WERI-Rb-1 (cell line): ENCODE measurements around the gene C1orf185.
"Not testable (repeated sequence)": the region's sequence is repeated elsewhere in the genome, so short reads cannot be mapped to it uniquely, and the experiment has no call there.

Source experiments
- DNase-seq: peaks from one replicate; pipeline ENCODE4 v3.0.0-alpha.2; 2020
- H3K27ac ChIP-seq: fragments of 250-450 bp; sonication (Bioruptor Pico); 2 replicates; pipeline ENCODE4 v1.5.1; 2020; ENCODE audit warnings: mild to moderate bottlenecking, moderate library complexity
- H3K27me3 ChIP-seq: fragments of 250-450 bp; sonication (Bioruptor Pico); 2 replicates; pipeline ENCODE4 v1.5.1; 2021; ENCODE audit warnings: mild to moderate bottlenecking, low read depth, moderate library complexity; ENCODE audit not compliant: insufficient read depth, severe bottlenecking
- H3K36me3 ChIP-seq: fragments of 250-450 bp; sonication (Bioruptor Pico); 2 replicates; pipeline ENCODE4 v1.5.1; 2020; ENCODE audit warnings: mild to moderate bottlenecking, moderate library complexity
- H3K4me3 ChIP-seq: 2 replicates; pipeline ENCODE4 v1.5.1; 2011; ENCODE audit warnings: low read depth, mild to moderate bottlenecking, control low read depth, low read length
- H3K9me3 ChIP-seq: fragments of 250-450 bp; sonication (Bioruptor Pico); 2 replicates; pipeline ENCODE4 v1.5.1; 2021; ENCODE audit warnings: mild to moderate bottlenecking, moderate library complexity; ENCODE audit not compliant: severe bottlenecking
- TF ChIP-seq, protein P1 (sequence below): IDR thresholded peaks from 2 replicates; pipeline ENCODE4 v1.5.1; 2011; ENCODE audit warnings: low read depth, mild to moderate bottlenecking, control low read depth, inconsistent platforms, low read length

The C1orf185 gene

DNA sequence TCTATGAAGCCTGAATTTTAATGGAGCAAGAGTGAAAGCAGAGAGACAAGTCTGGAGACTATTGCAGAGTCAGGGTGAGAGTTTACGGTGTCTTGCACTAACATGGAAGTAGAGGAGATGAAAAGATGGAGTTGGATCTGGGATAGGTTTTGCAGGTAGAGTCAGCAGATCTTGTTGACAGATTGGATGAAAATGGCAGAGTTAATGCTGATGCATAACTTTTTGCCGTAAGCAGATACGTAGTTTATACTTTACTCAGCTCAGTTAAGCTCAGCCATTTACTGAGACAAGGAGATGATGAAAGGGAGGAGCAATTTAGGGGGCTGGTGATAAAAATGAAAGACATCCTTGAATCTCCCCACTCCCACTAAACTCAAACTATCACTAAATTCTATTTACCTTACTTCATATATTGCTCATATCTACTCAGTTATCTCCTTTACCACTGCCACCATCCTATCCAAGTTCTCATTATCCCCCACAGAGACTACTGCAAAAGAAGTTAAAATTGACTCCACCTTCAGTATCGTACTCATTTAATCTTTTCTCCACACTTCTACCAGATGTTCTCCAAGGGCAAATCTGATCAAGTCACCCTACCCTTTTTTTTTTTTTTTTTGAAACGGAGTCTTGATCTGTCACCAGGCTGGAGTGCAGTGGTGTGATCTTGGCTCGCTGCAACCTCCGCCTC, 13.8 kb downstream of the C1orf185 start:
- no peaks in the 10 kb centered on the region for H3K36me3 ChIP-seq
- no peaks in the 10 kb centered on the region for H3K27me3 ChIP-seq
- TF ChIP-seq, protein P1, sequence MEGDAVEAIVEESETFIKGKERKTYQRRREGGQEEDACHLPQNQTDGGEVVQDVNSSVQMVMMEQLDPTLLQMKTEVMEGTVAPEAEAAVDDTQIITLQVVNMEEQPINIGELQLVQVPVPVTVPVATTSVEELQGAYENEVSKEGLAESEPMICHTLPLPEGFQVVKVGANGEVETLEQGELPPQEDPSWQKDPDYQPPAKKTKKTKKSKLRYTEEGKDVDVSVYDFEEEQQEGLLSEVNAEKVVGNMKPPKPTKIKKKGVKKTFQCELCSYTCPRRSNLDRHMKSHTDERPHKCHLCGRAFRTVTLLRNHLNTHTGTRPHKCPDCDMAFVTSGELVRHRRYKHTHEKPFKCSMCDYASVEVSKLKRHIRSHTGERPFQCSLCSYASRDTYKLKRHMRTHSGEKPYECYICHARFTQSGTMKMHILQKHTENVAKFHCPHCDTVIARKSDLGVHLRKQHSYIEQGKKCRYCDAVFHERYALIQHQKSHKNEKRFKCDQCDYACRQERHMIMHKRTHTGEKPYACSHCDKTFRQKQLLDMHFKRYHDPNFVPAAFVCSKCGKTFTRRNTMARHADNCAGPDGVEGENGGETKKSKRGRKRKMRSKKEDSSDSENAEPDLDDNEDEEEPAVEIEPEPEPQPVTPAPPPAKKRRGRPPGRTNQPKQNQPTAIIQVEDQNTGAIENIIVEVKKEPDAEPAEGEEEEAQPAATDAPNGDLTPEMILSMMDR: no peak
- no peak overlapping the region for H3K27ac ChIP-seq
- no peaks in the 10 kb centered on the region for H3K9me3 ChIP-seq
- no peak for DNase-seq
- H3K4me3 ChIP-seq: no peak overlapping the region

DNA sequence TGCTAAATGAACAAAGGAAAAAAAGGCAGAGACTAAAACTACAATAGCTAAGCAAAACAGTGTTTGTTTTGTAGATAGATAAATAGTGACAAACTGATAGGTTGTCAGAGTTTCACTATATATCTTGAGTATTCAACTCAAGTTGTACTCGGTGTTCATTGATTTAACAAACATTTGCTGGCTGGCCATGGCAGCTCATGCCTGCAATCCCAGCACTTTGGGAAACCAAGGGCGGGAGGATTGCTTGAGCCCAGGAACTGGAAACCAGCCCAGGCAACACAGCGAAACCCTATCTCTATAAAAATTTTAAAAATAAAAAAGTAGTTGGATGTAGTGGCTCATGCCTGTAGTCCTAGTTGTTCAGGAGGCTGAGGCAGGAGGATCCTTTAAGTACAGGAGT, 17.3 kb downstream of the C1orf185 start:
- H3K9me3 ChIP-seq: no peaks in the 10 kb centered on the region
- DNase-seq: no peak
- H3K27ac ChIP-seq: no peak overlapping the region
- H3K36me3 ChIP-seq: no peaks in the 10 kb centered on the region
- TF ChIP-seq, protein P1: no peak
- no peaks in the 10 kb centered on the region for H3K27me3 ChIP-seq
- H3K4me3 ChIP-seq: no peak overlapping the region

DNA sequence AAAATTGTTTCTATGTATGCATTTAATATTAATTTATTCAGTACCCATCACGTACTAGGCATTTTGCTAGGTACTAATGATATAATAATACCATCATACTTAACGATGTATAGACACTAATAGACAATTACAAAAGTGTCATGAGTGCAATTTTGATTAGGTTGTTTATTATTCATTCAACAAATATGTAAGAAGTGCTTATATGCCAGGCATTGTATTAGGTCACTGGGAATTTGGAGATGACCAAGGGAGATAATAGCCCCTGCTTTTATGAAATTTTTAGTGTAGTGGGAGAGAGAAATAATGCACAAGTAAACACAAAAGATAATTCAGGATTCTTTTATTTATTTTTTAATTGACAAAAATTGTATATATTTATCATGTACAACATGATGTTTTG, 18.6 kb downstream of the C1orf185 start:
- no peak overlapping the region for H3K4me3 ChIP-seq
- no peaks in the 10 kb centered on the region for H3K36me3 ChIP-seq
- no peaks in the 10 kb centered on the region for H3K27me3 ChIP-seq
- no peak overlapping the region for H3K27ac ChIP-seq
- H3K9me3 ChIP-seq: no peaks in the 10 kb centered on the region
- DNase-seq: no peak
- TF ChIP-seq, protein P1: no peak

DNA sequence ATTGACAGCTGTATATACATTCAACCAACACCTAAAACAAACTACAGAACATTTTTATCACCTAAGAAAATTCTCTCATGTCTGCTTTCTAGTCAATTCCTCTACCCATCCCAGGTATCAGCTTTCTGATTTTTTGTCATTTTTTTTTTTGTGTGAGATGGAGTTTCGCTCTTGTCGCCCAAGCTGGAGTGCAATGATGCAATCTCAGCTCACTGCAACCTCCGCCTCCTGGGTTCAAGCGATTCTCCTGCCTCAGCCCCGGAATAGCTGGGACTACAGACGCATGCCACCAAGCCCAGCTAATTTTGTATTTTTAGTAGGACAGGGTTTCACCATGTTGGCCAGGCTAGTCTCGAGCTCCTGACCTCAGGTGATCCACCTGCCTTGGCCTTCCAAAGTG, 25.1 kb downstream of the C1orf185 start:
- DNase-seq, H3K27me3 ChIP-seq, H3K27ac ChIP-seq, H3K4me3 ChIP-seq, H3K36me3 ChIP-seq, H3K9me3 ChIP-seq: not testable (repeated sequence)

DNA sequence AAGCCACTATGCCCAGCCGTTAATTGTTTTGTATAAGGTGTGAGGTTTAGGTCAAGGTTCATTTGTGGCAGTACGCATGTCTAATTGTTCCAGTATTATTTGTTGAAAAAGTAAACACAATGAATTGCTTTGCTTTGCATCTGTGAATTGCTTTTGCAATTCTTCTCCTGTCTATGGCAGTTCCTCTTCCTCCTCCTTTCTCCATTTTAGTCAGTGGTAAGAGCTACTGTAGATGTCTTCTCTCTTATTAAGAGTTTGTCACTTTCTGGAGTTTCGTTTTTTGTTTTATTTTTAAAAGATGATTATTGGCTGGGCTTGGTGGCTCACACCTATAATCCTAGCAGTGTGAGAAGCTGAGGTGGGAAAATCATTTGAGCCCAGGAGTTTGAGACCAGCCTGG, 29.2 kb downstream of the C1orf185 start:
- TF ChIP-seq, protein P1: no peak
- Histone ChIP-seq H3K27ac (no peak overlapping the region), H3K9me3 (no peaks in the 10 kb centered on the region), H3K4me3 (no peak overlapping the region), H3K27me3 (no peaks in the 10 kb centered on the region), H3K36me3 (no peaks in the 10 kb centered on the region)
- DNase-seq: no peak

DNA sequence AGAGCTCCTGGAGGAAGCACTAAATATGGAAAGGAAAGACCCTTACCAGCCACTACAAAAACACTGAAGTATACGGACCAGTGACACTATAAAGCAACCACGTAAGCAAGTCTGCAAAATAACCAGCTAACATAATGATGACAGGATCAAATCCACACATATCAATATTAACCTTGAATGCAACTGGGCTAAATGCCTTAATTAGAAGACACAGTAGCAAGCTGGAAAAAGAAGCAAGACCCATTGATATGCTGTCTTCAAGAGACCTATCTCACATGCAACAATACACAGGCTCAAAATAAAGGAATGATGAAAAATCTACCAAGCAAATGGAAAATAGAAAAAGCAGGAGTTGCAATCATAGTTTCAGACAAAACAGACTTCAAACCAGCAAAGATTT, 31.0 kb downstream of the C1orf185 start:
- H3K9me3 ChIP-seq: no peaks in the 10 kb centered on the region
- TF ChIP-seq, protein P1: no peak
- no peaks in the 10 kb centered on the region for H3K36me3 ChIP-seq
- no peak for DNase-seq
- no peaks in the 10 kb centered on the region for H3K27me3 ChIP-seq
- H3K27ac ChIP-seq: no peak overlapping the region
- H3K4me3 ChIP-seq: no peak overlapping the region

DNA sequence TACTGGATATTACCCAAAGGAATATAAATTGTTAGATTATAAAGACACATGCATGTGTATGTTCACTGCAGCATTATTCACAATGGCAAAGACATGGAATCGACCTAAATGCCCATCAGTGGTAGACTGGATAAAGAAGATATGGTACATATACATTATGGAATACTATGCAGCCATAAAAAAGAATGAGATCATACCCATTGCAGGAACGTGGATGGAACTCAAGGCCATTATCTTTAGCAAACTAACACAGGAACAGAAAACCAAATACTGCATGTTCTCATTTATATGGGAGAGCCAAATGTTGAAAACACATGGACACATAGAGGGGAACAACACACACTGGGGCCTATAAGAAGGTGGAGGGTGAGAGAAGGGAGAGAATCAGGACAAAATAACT, 35.7 kb downstream of the C1orf185 start:
- not testable (repeated sequence) for H3K36me3 ChIP-seq, DNase-seq, H3K9me3 ChIP-seq, H3K27ac ChIP-seq, H3K27me3 ChIP-seq, H3K4me3 ChIP-seq
